BLaER1 treated with 17β-estradiol and CSF1 and Interleukin-3, amounts not matched to agents 10 nM and 100 nM (cell line): ENCODE results near the gene ADRM1.

Experiments used
- H3K27ac ChIP-seq, 11 experiments: shearing (Covaris generic); formaldehyde crosslinking; 2 replicates each; pipeline ENCODE4 v1.8.1; 2022
- H3K27me3 ChIP-seq, 11 experiments: shearing (Covaris generic); formaldehyde crosslinking; 2 replicates each; pipeline ENCODE4 v1.8.1; 2022
- H3K36me3 ChIP-seq, 11 experiments: shearing (Covaris generic); formaldehyde crosslinking; 2 replicates each; pipeline ENCODE4 v1.8.1; 2022
- H3K4me1 ChIP-seq, 10 experiments: shearing (Covaris generic); formaldehyde crosslinking; 2 replicates each; pipeline ENCODE4 v1.8.1; 2022
- H3K4me2 ChIP-seq, 11 experiments: shearing (Covaris generic); formaldehyde crosslinking; 2 replicates each; pipeline ENCODE4 v1.8.1; 2022
- H3K4me3 ChIP-seq, 10 experiments: shearing (Covaris generic); formaldehyde crosslinking; 2 replicates each; pipeline ENCODE4 v1.8.1; 2022
- H3K9ac ChIP-seq, 11 experiments: shearing (Covaris generic); formaldehyde crosslinking; 2 replicates each; pipeline ENCODE4 v1.8.1; 2022
- H3K9me3 ChIP-seq, 11 experiments: shearing (Covaris generic); formaldehyde crosslinking; replicated peaks in 1 of 11; 2 replicates each; pipeline ENCODE4 v1.8.1; 2022
- H4K20me1 ChIP-seq, 11 experiments: shearing (Covaris generic); formaldehyde crosslinking; 2 replicates each; pipeline ENCODE4 v1.8.1; 2022
- Cebpa-rat ChIP-seq, 11 experiments: shearing (Covaris generic); IDR thresholded peaks; 2 replicates each; pipeline ENCODE4 v1.8.1; 2022

ADRM1 gene

GRCh38 chr20:62344782-62345181 is 42.0 kb downstream of the ADRM1 start:
- no peaks in the 10 kb centered on the region for H3K27me3 ChIP-seq
- peaks cover 20 to 63% (median 51%) of the 10 kb centered on the region in 10 experiments for H3K4me1 ChIP-seq
- H3K4me2 ChIP-seq: peak overlapping the region; percentile 54 to 76 (median 71)
- no peaks in the 10 kb centered on the region for H4K20me1 ChIP-seq
- peak overlapping the region in 9 of 11 experiments; percentile 11 to 73 (median 64); a peak in 12 of 22 replicates for H3K9ac ChIP-seq
- H3K4me3 ChIP-seq: no peak overlapping the region
- H3K27ac ChIP-seq: peak overlapping the region; percentile 50 to 84 (median 77); a peak in 21 of 22 replicates
- TF ChIP-seq Cebpa-rat (IDR thresholded peaks at IDR 0.05): peak in 8 of 11 experiments; percentile 64 to 97 (median 93); a peak in 15 of 22 replicates
- peaks cover 0 to 29% (median 0%) of the 10 kb centered on the region in 11 experiments; a peak in 5 of 22 replicates for H3K36me3 ChIP-seq
- peaks cover 10 to 23% (median 17%) of the 10 kb centered on the region in 11 experiments; a peak in 20 of 22 replicates for H3K9me3 ChIP-seq

GRCh38 chr20:62345681-62346370 is 43.0 kb downstream of the ADRM1 start:
- peaks cover 10 to 23% (median 17%) of the 10 kb centered on the region in 11 experiments; a peak in 20 of 22 replicates for H3K9me3 ChIP-seq
- peaks cover 11 to 53% (median 41%) of the 10 kb centered on the region in 10 experiments for H3K4me1 ChIP-seq
- H3K36me3 ChIP-seq: peaks cover 0 to 37% (median 0%) of the 10 kb centered on the region in 11 experiments; a peak in 8 of 22 replicates
- no peaks in the 10 kb centered on the region for H3K27me3 ChIP-seq
- H3K4me3 ChIP-seq: no peak overlapping the region
- no peak for TF ChIP-seq Cebpa-rat (IDR thresholded peaks at IDR 0.05)
- H3K27ac ChIP-seq: peak overlapping the region in 8 of 11 experiments; percentile 46 to 83 (median 77); a peak in 16 of 22 replicates
- H3K4me2 ChIP-seq: peak overlapping the region in 10 of 11 experiments; percentile 24 to 76 (median 70); a peak in 16 of 22 replicates
- H4K20me1 ChIP-seq: peaks cover 0 to 10% (median 0%) of the 10 kb centered on the region in 11 experiments; a peak in 1 of 22 replicates
- peak overlapping the region in 6 of 11 experiments; percentile 8 to 56 (median 34); a peak in 6 of 22 replicates for H3K9ac ChIP-seq

- TF ChIP-seq Cebpa-rat (IDR thresholded peaks at IDR 0.05): no peak
- peaks cover 5 to 16% (median 12%) of the 10 kb centered on the region in 11 experiments; a peak in 19 of 22 replicates for H3K9me3 ChIP-seq
- peak overlapping the region in 5 of 11 experiments; percentile 8 to 54 (median 33); a peak in 4 of 22 replicates for H3K9ac ChIP-seq
- H3K4me1 ChIP-seq: peaks cover 11 to 46% (median 34%) of the 10 kb centered on the region in 10 experiments
- peak overlapping the region in 8 of 11 experiments; percentile 46 to 83 (median 77); a peak in 15 of 22 replicates for H3K27ac ChIP-seq
- H3K4me2 ChIP-seq: peak overlapping the region in 6 of 11 experiments; percentile 24 to 76 (median 66); a peak in 7 of 22 replicates
- H4K20me1 ChIP-seq: peaks cover 0 to 15% (median 0%) of the 10 kb centered on the region in 11 experiments; a peak in 2 of 22 replicates
- no peak overlapping the region for H3K4me3 ChIP-seq
- no peaks in the 10 kb centered on the region for H3K27me3 ChIP-seq
- H3K36me3 ChIP-seq: peaks cover 0 to 38% (median 7%) of the 10 kb centered on the region in 11 experiments; a peak in 10 of 22 replicates
Observed at GRCh38 chr20:62346398-62347150, 43.8 kb downstream of the ADRM1 start.

- Histone ChIP-seq H4K20me1 (peaks cover 0 to 19% (median 0%) of the 10 kb centered on the region in 11 experiments; a peak in 2 of 22 replicates), H3K4me3 (no peak overlapping the region), H3K9me3 (peaks cover 5 to 16% (median 12%) of the 10 kb centered on the region in 11 experiments; a peak in 19 of 22 replicates), H3K9ac (peak overlapping the region in 1 of 11 experiments; percentile 5; a peak in 1 of 22 replicates), H3K4me1 (peaks cover 11 to 46% (median 31%) of the 10 kb centered on the region in 10 experiments), H3K27ac (peak overlapping the region in 7 of 11 experiments; percentile 17 to 83 (median 77); a peak in 7 of 22 replicates), H3K4me2 (no peak overlapping the region), H3K27me3 (no peaks in the 10 kb centered on the region), H3K36me3 (peaks cover 0 to 41% (median 10%) of the 10 kb centered on the region in 11 experiments; a peak in 10 of 22 replicates)
- TF ChIP-seq Cebpa-rat (IDR thresholded peaks at IDR 0.05): no peak
Observed at GRCh38 chr20:62347151-62347404, 44.3 kb downstream of the ADRM1 start.

- Histone ChIP-seq H3K4me2 (no peak overlapping the region), H4K20me1 (peaks cover 0 to 21% (median 0%) of the 10 kb centered on the region in 11 experiments; a peak in 3 of 22 replicates), H3K4me1 (peaks cover 11 to 46% (median 31%) of the 10 kb centered on the region in 10 experiments), H3K27me3 (no peaks in the 10 kb centered on the region), H3K9me3 (peaks cover 5 to 16% (median 12%) of the 10 kb centered on the region in 11 experiments; a peak in 19 of 22 replicates), H3K36me3 (peaks cover 0 to 41% (median 10%) of the 10 kb centered on the region in 11 experiments; a peak in 10 of 22 replicates), H3K4me3 (no peak overlapping the region), H3K9ac (no peak overlapping the region), H3K27ac (peak overlapping the region in 4 of 11 experiments; percentile 17 to 83 (median 74); a peak in 6 of 22 replicates)
- TF ChIP-seq Cebpa-rat (IDR thresholded peaks at IDR 0.05): no peak
Observed at GRCh38 chr20:62347445-62347844, 44.6 kb downstream of the ADRM1 start.

GRCh38 chr20:62348604-62349003 is 45.8 kb downstream of the ADRM1 start:
- Histone ChIP-seq H4K20me1 (peaks cover 0 to 32% (median 0%) of the 10 kb centered on the region in 11 experiments; a peak in 5 of 22 replicates), H3K4me1 (peaks cover 11 to 42% (median 31%) of the 10 kb centered on the region in 10 experiments), H3K4me3 (no peak overlapping the region), H3K36me3 (peaks cover 0 to 41% (median 10%) of the 10 kb centered on the region in 11 experiments; a peak in 9 of 22 replicates), H3K9ac (no peak overlapping the region), H3K27me3 (no peaks in the 10 kb centered on the region), H3K4me2 (no peak overlapping the region), H3K27ac (no peak overlapping the region), H3K9me3 (peaks cover 5 to 16% (median 12%) of the 10 kb centered on the region in 11 experiments; a peak in 19 of 22 replicates)
- TF ChIP-seq Cebpa-rat (IDR thresholded peaks at IDR 0.05): no peak

- no peaks in the 10 kb centered on the region for H3K27me3 ChIP-seq
- H3K4me3 ChIP-seq: no peak overlapping the region
- H3K9me3 ChIP-seq: peaks cover 5 to 16% (median 12%) of the 10 kb centered on the region in 11 experiments; a peak in 19 of 22 replicates
- no peak overlapping the region for H3K9ac ChIP-seq
- peaks cover 7 to 37% (median 26%) of the 10 kb centered on the region in 10 experiments; a peak in 19 of 20 replicates for H3K4me1 ChIP-seq
- no peak overlapping the region; a peak in 1 of 22 replicates for H3K27ac ChIP-seq
- H3K36me3 ChIP-seq: peaks cover 0 to 41% (median 10%) of the 10 kb centered on the region in 11 experiments; a peak in 9 of 22 replicates
- no peak overlapping the region for H3K4me2 ChIP-seq
- no peak for TF ChIP-seq Cebpa-rat (IDR thresholded peaks at IDR 0.05)
- H4K20me1 ChIP-seq: peaks cover 0 to 36% (median 2%) of the 10 kb centered on the region in 11 experiments; a peak in 9 of 22 replicates
Observed at GRCh38 chr20:62349556-62350097, 46.8 kb downstream of the ADRM1 start.

- no peak for TF ChIP-seq Cebpa-rat (IDR thresholded peaks at IDR 0.05)
- Histone ChIP-seq H3K9me3 (peaks cover 5 to 16% (median 12%) of the 10 kb centered on the region in 11 experiments; a peak in 19 of 22 replicates), H3K4me3 (no peak overlapping the region), H3K27ac (no peak overlapping the region; a peak in 1 of 22 replicates), H4K20me1 (peaks cover 0 to 41% (median 8%) of the 10 kb centered on the region in 11 experiments; a peak in 9 of 22 replicates), H3K4me2 (no peak overlapping the region), H3K9ac (no peak overlapping the region), H3K36me3 (peaks cover 0 to 41% (median 10%) of the 10 kb centered on the region in 11 experiments; a peak in 9 of 22 replicates), H3K4me1 (peaks cover 8 to 37% (median 26%) of the 10 kb centered on the region in 10 experiments), H3K27me3 (no peaks in the 10 kb centered on the region)
Observed at GRCh38 chr20:62350098-62350628, 47.4 kb downstream of the ADRM1 start.
